Measurements from ENCODE around the gene GRAMD1B.

- TF ChIP-seq, protein P1, sequence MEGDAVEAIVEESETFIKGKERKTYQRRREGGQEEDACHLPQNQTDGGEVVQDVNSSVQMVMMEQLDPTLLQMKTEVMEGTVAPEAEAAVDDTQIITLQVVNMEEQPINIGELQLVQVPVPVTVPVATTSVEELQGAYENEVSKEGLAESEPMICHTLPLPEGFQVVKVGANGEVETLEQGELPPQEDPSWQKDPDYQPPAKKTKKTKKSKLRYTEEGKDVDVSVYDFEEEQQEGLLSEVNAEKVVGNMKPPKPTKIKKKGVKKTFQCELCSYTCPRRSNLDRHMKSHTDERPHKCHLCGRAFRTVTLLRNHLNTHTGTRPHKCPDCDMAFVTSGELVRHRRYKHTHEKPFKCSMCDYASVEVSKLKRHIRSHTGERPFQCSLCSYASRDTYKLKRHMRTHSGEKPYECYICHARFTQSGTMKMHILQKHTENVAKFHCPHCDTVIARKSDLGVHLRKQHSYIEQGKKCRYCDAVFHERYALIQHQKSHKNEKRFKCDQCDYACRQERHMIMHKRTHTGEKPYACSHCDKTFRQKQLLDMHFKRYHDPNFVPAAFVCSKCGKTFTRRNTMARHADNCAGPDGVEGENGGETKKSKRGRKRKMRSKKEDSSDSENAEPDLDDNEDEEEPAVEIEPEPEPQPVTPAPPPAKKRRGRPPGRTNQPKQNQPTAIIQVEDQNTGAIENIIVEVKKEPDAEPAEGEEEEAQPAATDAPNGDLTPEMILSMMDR (conservative IDR thresholded peaks at IDR 0.05) = no peak
- no peak for TF ChIP-seq ZFX (IDR thresholded peaks at IDR 0.05)
Measured at GRCh38 chr11:123390146-123390545, 39.9 kb upstream of the GRAMD1B start.

Measured in C4-2B (cell line).